NCI-H2029 treated with DMSO at 0.1 percent for 48 hours (cell line): Measurements from ENCODE around the gene LCLAT1.
"Not testable (repeated sequence)": the region's sequence is repeated elsewhere in the genome, so short reads cannot be mapped to it uniquely, and the experiment has no call there.

Experiments used
- DNase-seq: peaks from one replicate; lab custom pipeline; 2025; lab: John Stamatoyannopoulos, UW

Gene LCLAT1

GRCh38 chr2:30488012-30488659, 41.1 kb downstream of the LCLAT1 start:
- DNase-seq: no peak

GRCh38 chr2:30491225-30491624, 44.2 kb downstream of the LCLAT1 start:
- no peak for DNase-seq

GRCh38 chr2:30492185-30492584, 45.1 kb downstream of the LCLAT1 start:
- no peak for DNase-seq

GRCh38 chr2:30492619-30493018, 45.6 kb downstream of the LCLAT1 start:
- DNase-seq: no peak

GRCh38 chr2:30493440-30493839, 46.4 kb downstream of the LCLAT1 start:
- DNase-seq: no peak

GRCh38 chr2:30495896-30496295, 48.9 kb downstream of the LCLAT1 start:
- DNase-seq: not testable (repeated sequence)

GRCh38 chr2:30499681-30500080, 52.6 kb downstream of the LCLAT1 start:
- no peak for DNase-seq

- DNase-seq: no peak
Measured at GRCh38 chr2:30500699-30501098, 53.7 kb downstream of the LCLAT1 start.

GRCh38 chr2:30502310-30502709, 55.3 kb downstream of the LCLAT1 start:
- no peak for DNase-seq

- DNase-seq: no peak
Measured at GRCh38 chr2:30503007-30503694, 56.1 kb downstream of the LCLAT1 start.

GRCh38 chr2:30503695-30504052, 56.6 kb downstream of the LCLAT1 start:
- DNase-seq: no peak

- no peak for DNase-seq
Measured at GRCh38 chr2:30504731-30505130, 57.7 kb downstream of the LCLAT1 start.

GRCh38 chr2:30505500-30506180, 58.6 kb downstream of the LCLAT1 start:
- DNase-seq: no peak

- DNase-seq: not testable (repeated sequence)
Measured at GRCh38 chr2:30507460-30507859, 60.4 kb downstream of the LCLAT1 start.

- no peak for DNase-seq
Measured at GRCh38 chr2:30509716-30510115, 62.7 kb downstream of the LCLAT1 start.

- DNase-seq: no peak
Measured at GRCh38 chr2:30510409-30510808, 63.4 kb downstream of the LCLAT1 start.

- peak; percentile 67 for DNase-seq
Measured at GRCh38 chr2:30511122-30512083, 64.4 kb downstream of the LCLAT1 start.

- DNase-seq: no peak
Measured at GRCh38 chr2:30512243-30512886, 65.3 kb downstream of the LCLAT1 start.

- DNase-seq: not testable (repeated sequence)
Measured at GRCh38 chr2:30513649-30514048, 66.6 kb downstream of the LCLAT1 start.

- DNase-seq: no peak
Measured at GRCh38 chr2:30514134-30514847, 67.2 kb downstream of the LCLAT1 start.
